HepG2 (cell line): ENCODE measurements around the gene RNF208.

ENCODE experiments used
- TRIM22 ChIP-seq: fragments of 450-650 bp; IDR thresholded peaks from 2 replicates; pipeline ENCODE4 v1.6.1; 2017
- USF2 ChIP-seq, 2 experiments: sonication (generic) in 1 of 2; formaldehyde crosslinking in 1 of 2; IDR thresholded peaks; 2 replicates each; pipeline versions ENCODE4 v1.5.1 to v1.6.1; 2011 to 2020; ENCODE audit warnings: borderline replicate concordance in 1 of 2, low read depth in 1 of 2, low read length in 1 of 2, mild to moderate bottlenecking in 1 of 2, missing genetic modification reagents in 1 of 2, moderate library complexity in 1 of 2
- ZBTB10 ChIP-seq: sonication (generic); formaldehyde crosslinking; IDR thresholded peaks from 2 replicates; pipeline ENCODE4 v1.4.0; 2020; ENCODE audit warnings: missing genetic modification reagents, borderline replicate concordance
- ZNF274 ChIP-seq: sonication (generic); formaldehyde crosslinking; IDR thresholded peaks from 2 replicates; pipeline ENCODE4 v1.5.1; 2020; ENCODE audit warnings: mild to moderate bottlenecking, missing genetic modification reagents

GRCh38 chr9:137204731-137205125 lies 17.3 kb downstream of the RNF208 start:
- TF ChIP-seq ZNF274 (no peak), TRIM22 (no peak), USF2 (IDR thresholded peaks at IDR 0.05; ENCODE audit: low read depth, low read length) (no peak), USF2 (CRISPR knock-in tag; IDR thresholded peaks at IDR 0.05; ENCODE audit: borderline replicate concordance) (no peak), ZBTB10 (CRISPR knock-in tag) (no peak)
